Prostate gland (tissue), 2 donors: ENCODE data around the gene KRT13. TPM values are rescaled to one million over a fixed set of nuclear protein-coding genes. Genes with fewer than 3 reads are reported as not detected.
A peak's percentile ranks its signal among the peaks of the same experiment; 100 is the strongest.

Experiments
- DNase-seq: peaks from one replicate; pipeline ENCODE4 v3.0.0-alpha.2; 2019; ENCODE audit warnings: low spot score
- H3K27ac ChIP-seq, 2 donors: fragments of 200-600 bp; sonication (generic); 2 replicates each; pipeline ENCODE4 v1.5.1; 2017 to 2019
- H3K27me3 ChIP-seq: fragments of 200-600 bp; sonication (generic); replicated peaks from 2 replicates; pipeline ENCODE4 v1.5.1; 2019; ENCODE audit not compliant: insufficient read depth
- H3K36me3 ChIP-seq, 2 donors: fragments of 200-600 bp; sonication (generic); 1 replicate in 1 of 2; 2 replicates in 1 of 2; pipeline versions ENCODE4 v1.5.1 to v1.8.1; 2017 to 2019
- H3K4me1 ChIP-seq: fragments of 200-600 bp; sonication (generic); replicated peaks from 2 replicates; pipeline ENCODE4 v1.5.1; 2019
- H3K4me3 ChIP-seq, 2 donors: fragments of 200-600 bp; sonication (generic); 2 replicates each; pipeline ENCODE4 v1.5.1; 2017 to 2019
- H3K9me3 ChIP-seq: fragments of 200-600 bp; sonication (generic); 2 replicates; pipeline ENCODE4 v1.5.1; 2017
- CTCF ChIP-seq, 4 experiments: fragments of 200-600 bp in 2 of 4; fragments of 450-650 bp in 2 of 4; sonication (generic) in 2 of 4; IDR thresholded peaks; 1 replicate in 3 of 4; 2 replicates in 1 of 4; pipeline ENCODE4 v1.5.1; 2016 to 2019; ENCODE audit warnings: antibody characterized with exemption in 4 of 4, mild to moderate bottlenecking in 2 of 4, moderate library complexity in 2 of 4
- POLR2A ChIP-seq: fragments of 450-650 bp; IDR thresholded peaks from one replicate; pipeline ENCODE4 v1.6.1; 2016; ENCODE audit warnings: antibody characterized with exemption, mild to moderate bottlenecking
- POLR2AphosphoS5 ChIP-seq: sonication (generic); formaldehyde crosslinking; IDR thresholded peaks from one replicate; pipeline ENCODE4 v1.6.1; 2017; ENCODE audit warnings: antibody characterized with exemption
- WGBS: methylation state at CpG from one replicate; pipeline ENCODE4 v1.1.5; 2018; 5-methylcytosine and 5-hydroxymethylcytosine counted together
- intact Hi-C: fragments of 100-400 bp; cut with DNase I; formaldehyde crosslinking; loops from one replicate; pipeline ENCODE4 v1.14.2; 2022
- total RNA-seq, 2 donors: library from RNA; depleted of rRNA; stranded (reverse); fragments of >200 nt; gene quantifications; one replicate each; pipeline ENCODE4 v1.1.0, GENCODE V29; 2016

The KRT13 gene
- total RNA-seq, 2 donors from 2014 or later: 38.4 to 62.7 TPM

- Histone ChIP-seq H3K4me1 (peaks cover 2% of the 10 kb centered on the region), H3K9me3 (no peaks in the 10 kb centered on the region), H3K4me3 (no peak overlapping the region), H3K36me3 (no peaks in the 10 kb centered on the region), H3K27ac (no peak overlapping the region), H3K27me3 (no peaks in the 10 kb centered on the region)
- intact Hi-C loops: no loop called here
- no peak for TF ChIP-seq POLR2AphosphoS5
- TF ChIP-seq CTCF (IDR thresholded peaks at IDR 0.05): no peak
- TF ChIP-seq POLR2A: no peak
- no peak for DNase-seq
- 60% methylated on average over 10 of the region's 10 CpGs for WGBS
Measured at GRCh38 chr17:41511716-41512115, 6.3 kb upstream of the KRT13 start.

GRCh38 chr17:41511116-41511515 lies 5.7 kb upstream of the KRT13 start:
- no peak overlapping the region for H3K4me3 ChIP-seq
- H3K27me3 ChIP-seq: no peaks in the 10 kb centered on the region
- no peaks in the 10 kb centered on the region for H3K36me3 ChIP-seq
- peaks cover 2% of the 10 kb centered on the region for H3K4me1 ChIP-seq
- intact Hi-C loops: no loop called here
- H3K27ac ChIP-seq: peak overlapping the region in 1 of 2 donors; percentile 5
- no peaks in the 10 kb centered on the region for H3K9me3 ChIP-seq
- WGBS: 47% methylated on average over 4 of the region's 4 CpGs
- no peak for TF ChIP-seq POLR2AphosphoS5
- TF ChIP-seq CTCF (IDR thresholded peaks at IDR 0.05): no peak
- TF ChIP-seq POLR2A: no peak
- no peak for DNase-seq

DNA sequence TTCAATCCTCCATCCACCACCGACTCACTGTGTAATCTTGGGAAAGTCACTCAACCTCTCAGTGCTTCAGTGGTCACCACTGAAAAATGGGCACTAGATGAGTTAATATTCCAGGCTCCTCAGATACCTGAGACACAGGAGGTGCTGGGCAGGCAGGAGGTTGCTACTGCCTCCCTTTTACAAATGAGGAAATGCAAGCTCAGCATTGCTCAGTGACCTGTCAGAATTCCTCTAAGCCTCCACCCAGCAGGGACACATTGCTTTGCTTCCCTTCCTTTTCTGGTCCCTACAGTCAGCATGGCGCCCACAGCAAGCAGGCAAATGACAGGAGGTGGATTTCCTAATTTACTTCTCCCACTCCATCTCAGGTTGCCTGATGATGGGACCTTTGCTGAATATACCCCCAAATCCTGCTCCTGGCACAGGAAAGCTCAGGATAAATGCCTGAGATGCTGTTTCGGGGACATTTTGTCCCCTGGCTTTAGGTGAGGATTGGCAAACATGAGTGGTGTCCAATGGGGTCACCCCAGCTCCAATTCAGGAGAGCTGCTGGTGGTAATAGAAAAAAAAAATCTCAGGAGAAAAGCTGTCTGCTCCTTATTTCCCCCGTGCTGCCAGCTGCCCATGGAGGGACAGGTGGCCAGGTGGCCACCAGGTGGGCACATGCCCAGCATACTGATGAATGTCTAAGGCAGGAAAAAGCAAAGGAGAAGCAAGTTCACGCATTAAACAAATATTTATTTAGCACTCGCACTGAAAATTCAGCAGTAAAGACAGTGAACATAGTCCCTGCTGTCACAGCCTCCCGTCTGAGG lies 5.0 kb upstream of the KRT13 start:
- WGBS: 65% methylated on average over 7 of the region's 7 CpGs
- no peak overlapping the region for H3K4me3 ChIP-seq
- intact Hi-C loops: no loop called here
- no peaks in the 10 kb centered on the region for H3K27me3 ChIP-seq
- H3K4me1 ChIP-seq: peaks cover 2% of the 10 kb centered on the region
- no peak for DNase-seq
- no peaks in the 10 kb centered on the region for H3K36me3 ChIP-seq
- no peaks in the 10 kb centered on the region for H3K9me3 ChIP-seq
- H3K27ac ChIP-seq: no peak overlapping the region
- no peak for TF ChIP-seq CTCF (IDR thresholded peaks at IDR 0.05)
- TF ChIP-seq POLR2AphosphoS5: no peak

- intact Hi-C loops: loop anchor here (5.0 kb wide), 1 partner anchor 45 kb away; no protein-coding TSS in a partner anchor
- Histone ChIP-seq H3K4me1 (peaks cover 2% of the 10 kb centered on the region), H3K4me3 (no peak overlapping the region), H3K27ac (no peak overlapping the region), H3K9me3 (no peaks in the 10 kb centered on the region), H3K27me3 (no peaks in the 10 kb centered on the region), H3K36me3 (no peaks in the 10 kb centered on the region)
- DNase-seq: no peak
- WGBS: 45% methylated on average over 10 of the region's 10 CpGs
- TF ChIP-seq POLR2AphosphoS5 (no peak), CTCF (IDR thresholded peaks at IDR 0.05) (no peak), POLR2A (no peak)
Measured at GRCh38 chr17:41507315-41507880, 2.0 kb upstream of the KRT13 start.
